ENCODE results near the gene APCDD1.
A peak's percentile ranks its signal among the peaks of the same experiment; 100 is the strongest.
"Not testable (repeated sequence)": the region's sequence is repeated elsewhere in the genome, so short reads cannot be mapped to it uniquely, and the experiment has no call there.

The APCDD1 gene

DNA sequence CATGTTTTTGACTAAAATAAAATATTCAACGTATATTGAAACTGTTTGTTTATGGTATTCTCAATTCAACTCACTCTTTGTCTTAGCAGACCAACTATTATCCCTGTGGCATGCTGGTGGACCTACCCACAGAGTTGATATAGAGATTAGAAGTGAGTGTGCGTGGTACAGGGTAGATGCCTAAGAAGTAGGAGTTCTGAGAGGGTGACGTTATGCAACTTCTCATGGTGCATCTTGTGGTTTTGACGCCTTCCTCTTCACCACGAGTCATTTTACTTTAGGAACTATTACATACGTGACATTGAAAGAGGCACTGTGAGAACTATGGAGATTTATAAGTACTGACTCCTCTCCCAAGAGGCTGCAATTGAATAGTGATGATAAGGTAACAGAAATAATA, 44.8 kb downstream of the APCDD1 start:
- DNase-seq: peak; percentile 24

GRCh38 chr18:10500038-10500437, 45.6 kb downstream of the APCDD1 start:
- DNase-seq: no peak

GRCh38 chr18:10504723-10505122, 50.3 kb downstream of the APCDD1 start:
- DNase-seq: no peak

- not testable (repeated sequence) for DNase-seq
These were observed 51.5 kb downstream of the APCDD1 start for GRCh38 chr18:10505892-10506291.

- no peak for DNase-seq
These were observed 54.2 kb downstream of the APCDD1 start for GRCh38 chr18:10508591-10508990.

DNA sequence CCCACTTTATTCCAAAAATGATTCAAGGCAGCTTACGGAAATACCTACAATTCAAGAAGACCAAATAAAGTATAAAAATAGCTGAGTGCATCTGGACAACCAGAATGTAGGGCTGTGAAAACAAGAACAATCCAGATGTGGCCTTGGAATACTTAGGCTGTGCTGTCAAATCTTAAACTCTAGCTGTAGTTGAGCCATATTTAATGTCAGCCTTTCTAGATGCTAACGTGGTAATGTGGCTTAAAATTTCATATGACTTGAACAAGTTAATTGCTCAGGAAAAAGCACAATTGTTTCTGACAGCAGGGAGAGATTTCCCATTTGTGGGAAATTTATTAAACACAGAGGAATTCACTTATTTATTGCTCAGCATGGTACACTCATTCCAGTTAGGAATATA, 56.8 kb downstream of the APCDD1 start:
- DNase-seq: no peak

GRCh38 chr18:10514082-10514481, 59.6 kb downstream of the APCDD1 start:
- DNase-seq: no peak

GRCh38 chr18:10514601-10515000, 60.2 kb downstream of the APCDD1 start:
- no peak for DNase-seq

DNA sequence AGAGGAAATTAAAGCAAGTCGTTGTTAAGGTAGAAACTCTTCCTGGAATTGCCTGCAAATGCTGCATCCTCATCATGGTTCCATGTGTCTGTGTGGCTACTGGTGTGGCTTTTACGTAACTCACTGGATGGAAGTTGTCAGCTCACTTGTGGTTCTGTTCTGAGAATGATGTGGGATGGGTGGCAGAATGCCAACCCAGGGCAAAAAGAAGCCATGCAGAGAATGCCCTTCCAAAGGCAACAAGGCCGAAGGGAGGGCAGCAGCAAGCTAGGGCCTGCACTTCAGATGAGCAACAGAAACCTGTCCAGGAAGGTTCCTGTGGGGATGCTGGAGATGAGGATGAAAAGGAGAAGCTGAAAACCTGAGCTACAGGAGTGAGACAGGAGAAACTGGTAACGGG, 61.0 kb downstream of the APCDD1 start:
- DNase-seq: no peak

DNA sequence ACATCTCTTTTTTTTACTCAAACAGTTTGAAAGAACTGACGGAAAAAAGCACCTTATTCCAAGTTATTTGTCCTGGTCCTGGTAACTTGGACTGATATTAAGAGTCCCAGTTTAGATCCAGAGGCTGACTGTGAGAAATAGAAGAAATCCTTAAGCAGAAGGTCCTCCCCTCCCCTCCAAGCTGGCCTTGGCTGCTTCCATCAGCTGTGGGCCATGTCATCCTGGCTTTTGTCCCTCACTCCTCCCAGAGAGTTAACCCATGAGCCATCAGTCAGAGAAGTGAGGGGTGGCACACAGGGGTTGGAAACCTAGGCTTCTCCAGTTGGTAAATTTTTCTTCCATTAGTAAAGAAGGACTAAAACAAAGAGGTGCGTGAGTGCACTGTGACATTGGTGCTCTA, 61.6 kb downstream of the APCDD1 start:
- no peak for DNase-seq

DNA sequence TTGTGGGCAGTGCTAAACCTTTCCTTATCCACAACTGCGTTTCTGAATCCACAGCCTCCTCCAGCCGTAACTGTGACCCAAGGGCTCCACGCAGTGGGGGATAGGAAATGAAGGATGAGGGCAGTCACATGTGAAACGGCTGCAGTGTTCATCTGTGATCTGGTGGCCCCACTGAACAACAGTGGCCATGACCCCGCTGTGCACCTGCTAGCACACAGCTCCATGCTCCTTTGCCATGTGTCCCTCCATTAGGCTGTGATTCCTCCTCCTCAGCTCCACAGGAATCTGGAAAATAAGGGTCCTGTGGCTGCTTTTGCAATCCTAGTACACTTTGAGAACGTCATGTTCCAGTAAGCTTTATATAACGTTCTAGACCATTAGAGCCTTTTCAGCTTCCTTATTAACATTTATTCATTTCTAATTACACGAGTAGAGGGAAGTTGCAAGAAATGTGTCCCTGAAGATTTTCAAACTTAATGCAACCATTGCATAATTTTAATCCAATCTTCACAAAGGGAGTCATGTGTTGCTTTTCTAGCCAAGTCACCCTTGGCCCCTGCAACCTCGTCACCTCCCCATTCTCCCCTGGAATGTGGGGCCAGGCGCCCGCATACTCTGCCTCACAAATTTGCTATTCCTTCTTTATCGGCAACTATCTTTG, 64.3 kb downstream of the APCDD1 start:
- DNase-seq: no peak

DNA sequence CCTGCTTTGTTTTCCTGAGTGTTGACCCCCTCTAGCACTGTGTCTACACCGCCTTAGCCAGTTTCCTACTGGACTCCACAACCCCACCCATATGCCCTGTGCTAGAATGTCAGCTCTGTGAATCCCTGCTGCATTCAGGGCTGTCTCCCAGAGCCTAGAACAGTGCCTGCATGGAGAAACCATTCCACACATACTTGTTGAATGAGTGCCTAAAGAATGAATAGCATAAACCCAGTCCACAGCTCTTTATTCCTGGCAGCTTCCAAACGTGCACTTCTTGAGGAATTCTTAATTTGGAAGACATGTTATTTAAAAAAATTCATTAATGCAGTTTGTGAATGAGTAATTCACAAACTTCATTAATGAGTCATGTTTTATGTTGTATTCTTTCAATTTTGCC, 64.9 kb downstream of the APCDD1 start:
- DNase-seq: no peak

DNA sequence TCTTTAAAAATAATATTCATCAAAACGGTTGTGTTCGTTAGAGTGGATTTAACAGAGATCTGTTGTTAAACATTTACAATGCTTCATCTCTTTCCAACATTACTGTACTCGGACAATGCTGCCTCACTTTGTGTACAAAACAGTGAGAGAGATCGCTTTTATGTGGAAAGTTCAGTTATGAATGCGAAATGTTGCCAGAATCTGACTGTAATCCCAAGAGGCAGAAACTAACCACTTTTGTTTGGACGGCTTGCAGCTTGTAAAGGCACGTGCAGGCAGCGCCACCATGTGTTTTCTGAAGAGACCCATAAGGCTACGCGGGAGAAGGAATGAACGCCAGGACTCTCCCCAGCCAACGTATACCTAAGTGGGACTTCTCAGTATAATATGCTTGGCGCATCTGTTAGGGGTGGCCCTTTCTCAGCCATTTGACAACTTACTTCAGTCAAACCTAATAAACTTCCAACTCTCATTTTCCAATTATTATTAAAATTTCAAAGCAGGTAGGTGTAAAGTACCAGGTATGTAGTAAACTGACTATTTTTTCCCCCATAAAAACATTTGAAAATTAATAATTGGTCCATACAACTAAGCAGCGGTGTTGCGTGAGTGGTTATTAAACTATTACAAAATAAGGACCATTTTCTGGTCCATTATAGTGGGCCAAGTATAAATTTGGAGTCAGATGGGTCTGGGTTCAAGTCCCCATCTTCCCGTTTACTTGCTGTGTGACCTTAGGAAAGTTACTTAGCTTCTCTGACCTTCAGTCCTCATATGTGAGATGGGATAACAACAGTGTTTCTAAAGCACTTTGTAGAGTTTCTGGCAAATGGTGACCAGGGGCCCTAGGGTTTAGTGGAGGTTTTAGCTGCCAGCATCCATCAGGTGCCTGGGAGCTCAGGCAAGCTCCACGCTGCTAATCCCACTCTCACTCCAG, 65.8 kb downstream of the APCDD1 start:
- peak; percentile 57 for DNase-seq

- no peak for DNase-seq
These were observed 67.1 kb downstream of the APCDD1 start for GRCh38 chr18:10521566-10521965.

GRCh38 chr18:10522574-10522973, 68.1 kb downstream of the APCDD1 start:
- DNase-seq: no peak

- DNase-seq: no peak
These were observed 69.1 kb downstream of the APCDD1 start for GRCh38 chr18:10523544-10523943.

GRCh38 chr18:10524507-10525370, 70.3 kb downstream of the APCDD1 start:
- DNase-seq: no peak

DNA sequence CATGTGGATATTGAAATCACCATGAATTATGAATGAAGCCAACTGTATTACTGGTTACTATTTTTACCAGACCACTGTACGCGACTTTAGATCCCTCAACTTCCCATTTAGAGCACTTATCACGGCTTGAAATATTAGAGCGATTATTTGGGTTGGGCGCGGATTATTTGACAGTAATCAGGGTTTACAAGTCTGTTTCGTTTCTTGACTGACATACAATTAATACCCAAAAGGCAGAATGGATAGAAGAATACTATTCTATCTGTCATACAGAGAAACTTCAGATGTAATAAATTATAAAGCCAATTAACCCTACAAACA, 70.9 kb downstream of the APCDD1 start:
- DNase-seq: no peak

- peak; percentile 90 for DNase-seq
These were observed 71.5 kb downstream of the APCDD1 start, which contains the start of gene NAPG for GRCh38 chr18:10525697-10526560. TSS of gene NAPG (plus strand) at chr18:10526027. CDS start at chr18:10526103, 76 bp downstream.

DNA sequence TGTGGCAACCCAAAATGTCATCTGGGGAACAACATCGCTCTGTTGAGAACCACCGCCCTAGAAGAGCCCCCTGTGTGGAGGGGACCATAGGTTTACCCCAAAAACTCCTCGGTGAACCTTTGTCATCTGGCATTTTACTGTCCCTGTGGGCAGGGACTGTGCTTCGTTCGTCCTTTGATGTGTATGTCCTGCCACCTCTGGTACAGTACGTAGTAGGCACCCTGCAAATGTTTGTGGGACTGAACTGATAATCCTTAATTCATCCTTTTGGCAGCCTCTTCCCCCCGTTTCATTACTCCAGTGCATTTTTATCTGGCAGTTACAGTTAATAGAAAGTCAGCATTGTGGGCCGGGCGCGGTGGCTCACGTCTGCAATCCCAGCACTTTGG, 72.1 kb downstream of the APCDD1 start:
- no peak for DNase-seq

GRCh38 chr18:10528439-10528838, 74.0 kb downstream of the APCDD1 start:
- DNase-seq: no peak

GRCh38 chr18:10530002-10530401, 75.6 kb downstream of the APCDD1 start:
- DNase-seq: no peak

Measured in stimulated activated CD4-positive, alpha-beta T cell treated with anti-CD3 and anti-CD28 coated beads, Interleukin-4, amount 100 ng/mL, for 24 hours (primary cell).